ENCODE data around the gene SAP30L.

Gene SAP30L

DNA sequence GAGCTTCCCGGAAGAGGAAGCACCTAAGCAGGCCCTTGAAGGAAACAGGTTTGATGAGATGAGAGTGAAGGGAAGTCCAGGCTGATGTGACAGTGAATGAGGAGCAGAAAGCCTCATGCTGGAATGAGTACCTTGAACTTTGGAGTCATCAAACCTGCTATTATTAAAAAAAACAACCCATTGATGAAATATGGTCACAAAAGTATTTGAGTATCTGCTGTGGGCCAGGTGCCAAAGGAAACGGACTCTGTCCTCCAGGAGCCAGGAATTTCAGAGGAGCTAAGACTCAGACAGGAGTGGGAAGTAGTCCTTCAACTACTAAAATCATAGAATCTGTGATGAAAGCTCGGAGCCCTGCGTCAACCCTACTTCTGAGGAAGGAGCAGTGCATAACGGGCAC, 20.4 kb downstream of the SAP30L start:
- no peak for DNase-seq

DNA sequence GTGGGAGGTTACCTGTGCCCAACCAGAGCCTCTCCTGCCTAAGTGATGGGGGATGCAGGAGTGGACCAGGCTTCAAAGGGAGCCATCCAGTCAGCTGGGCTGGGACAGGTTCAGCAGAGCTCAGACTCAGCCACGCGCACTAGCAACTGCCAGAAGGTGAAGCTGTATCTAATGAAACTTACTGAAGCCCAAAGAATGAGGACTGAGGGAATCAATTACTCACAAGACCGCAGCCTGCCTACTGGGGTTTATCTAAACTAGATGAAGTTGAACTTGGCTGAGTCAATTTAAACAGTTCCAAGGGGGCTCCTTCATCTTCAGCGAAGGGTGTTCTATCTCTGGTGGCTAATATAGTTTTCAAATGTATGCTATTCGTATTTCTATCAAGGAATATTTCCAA, 20.9 kb downstream of the SAP30L start:
- DNase-seq, result no peak

DNA sequence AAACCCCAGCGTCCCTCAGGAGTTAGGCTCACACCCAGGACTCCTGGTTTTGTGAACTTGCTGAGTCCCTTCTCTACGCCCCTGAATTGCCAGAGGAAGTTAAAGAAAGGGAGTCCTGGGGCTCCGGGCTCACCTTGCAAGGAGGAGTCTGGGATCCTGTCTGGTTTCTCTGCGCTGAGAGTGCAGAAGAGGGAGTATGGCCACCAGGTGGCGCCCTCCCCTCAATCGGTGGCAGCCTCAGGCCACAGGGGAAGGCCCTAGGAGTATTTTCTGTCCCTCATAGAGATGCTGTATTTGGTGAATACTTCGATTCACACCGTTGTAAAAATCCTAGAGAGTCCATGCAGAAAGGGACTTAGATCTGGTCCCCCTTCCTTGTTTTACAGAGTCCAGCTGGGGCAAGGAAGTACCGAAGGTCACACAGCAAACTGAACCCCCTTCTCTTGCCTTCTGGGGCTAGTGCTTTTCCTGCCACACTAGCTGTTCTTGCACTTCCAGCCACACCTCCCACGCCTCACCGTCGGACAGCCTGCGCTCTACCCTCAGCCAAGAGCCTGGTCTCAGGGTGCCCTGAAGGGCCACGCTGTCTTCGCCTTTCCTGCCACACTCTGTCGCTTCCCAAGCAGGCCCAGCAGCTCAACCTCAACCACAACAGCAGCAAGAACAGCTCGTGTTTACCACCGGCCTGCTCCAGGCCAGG, 22.0 kb downstream of the SAP30L start:
- peak; percentile 97 for DNase-seq

DNA sequence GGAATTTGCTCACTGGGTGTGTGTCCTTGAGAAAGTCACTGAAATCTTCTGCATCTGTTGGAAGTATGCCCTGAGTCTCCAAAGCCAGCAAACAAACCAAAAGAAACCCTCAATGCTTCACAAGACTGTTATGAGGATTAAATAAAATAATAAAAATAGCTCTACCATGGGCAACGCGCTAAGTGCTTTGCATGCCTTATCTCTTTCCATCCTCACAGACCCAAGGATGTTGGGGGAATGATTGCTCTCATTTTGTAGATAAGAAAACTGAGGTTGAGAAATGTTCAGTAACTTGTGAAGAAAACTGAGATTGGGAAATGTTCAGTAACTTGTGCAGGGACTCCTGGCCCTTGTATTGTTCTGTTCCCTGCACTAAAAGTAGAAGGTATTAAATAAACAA, 24.3 kb downstream of the SAP30L start:
- DNase-seq, result no peak

DNA sequence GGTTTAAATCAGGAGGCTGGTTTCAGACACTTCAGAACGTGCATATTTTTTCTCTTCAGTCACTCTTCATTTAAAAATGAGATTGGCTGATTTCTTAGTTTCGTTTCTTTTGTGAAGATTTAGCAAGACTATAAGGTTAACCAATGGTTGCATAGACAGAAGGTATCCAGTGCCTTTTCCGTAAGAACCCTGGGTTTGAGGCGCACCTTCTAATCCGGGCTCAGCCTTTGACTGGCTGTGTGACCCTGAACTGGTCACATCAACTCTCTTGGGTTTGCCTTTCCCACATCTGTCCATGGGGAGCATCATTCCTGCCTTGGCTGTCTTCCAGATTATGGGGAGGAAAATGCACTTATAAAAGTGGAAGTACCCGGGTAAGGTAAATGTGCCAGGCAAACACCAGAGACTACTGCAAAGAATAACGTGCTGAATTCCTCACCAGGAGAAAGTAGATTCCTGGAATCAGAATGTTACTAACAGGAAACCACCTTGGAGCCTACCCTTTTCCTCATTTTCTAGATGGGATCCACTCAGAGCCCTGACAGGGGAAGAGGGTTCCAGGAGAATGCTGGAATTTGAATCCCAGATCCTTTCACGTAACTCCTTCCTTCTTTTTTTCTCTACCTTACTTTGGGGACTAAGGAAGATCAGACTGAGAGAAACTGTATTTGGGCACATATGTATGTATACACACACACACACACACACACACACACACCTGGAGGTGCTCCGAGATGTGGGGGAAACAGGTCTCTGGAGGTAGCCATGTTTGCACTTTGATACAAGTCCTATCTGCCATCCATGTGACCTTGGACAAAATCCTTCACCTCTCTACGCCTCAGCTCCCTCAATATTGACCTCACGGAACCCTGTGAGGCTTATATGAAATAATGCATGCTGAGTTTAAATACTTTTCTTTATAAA, 25.4 kb downstream of the SAP30L start:
- no peak for DNase-seq

DNA sequence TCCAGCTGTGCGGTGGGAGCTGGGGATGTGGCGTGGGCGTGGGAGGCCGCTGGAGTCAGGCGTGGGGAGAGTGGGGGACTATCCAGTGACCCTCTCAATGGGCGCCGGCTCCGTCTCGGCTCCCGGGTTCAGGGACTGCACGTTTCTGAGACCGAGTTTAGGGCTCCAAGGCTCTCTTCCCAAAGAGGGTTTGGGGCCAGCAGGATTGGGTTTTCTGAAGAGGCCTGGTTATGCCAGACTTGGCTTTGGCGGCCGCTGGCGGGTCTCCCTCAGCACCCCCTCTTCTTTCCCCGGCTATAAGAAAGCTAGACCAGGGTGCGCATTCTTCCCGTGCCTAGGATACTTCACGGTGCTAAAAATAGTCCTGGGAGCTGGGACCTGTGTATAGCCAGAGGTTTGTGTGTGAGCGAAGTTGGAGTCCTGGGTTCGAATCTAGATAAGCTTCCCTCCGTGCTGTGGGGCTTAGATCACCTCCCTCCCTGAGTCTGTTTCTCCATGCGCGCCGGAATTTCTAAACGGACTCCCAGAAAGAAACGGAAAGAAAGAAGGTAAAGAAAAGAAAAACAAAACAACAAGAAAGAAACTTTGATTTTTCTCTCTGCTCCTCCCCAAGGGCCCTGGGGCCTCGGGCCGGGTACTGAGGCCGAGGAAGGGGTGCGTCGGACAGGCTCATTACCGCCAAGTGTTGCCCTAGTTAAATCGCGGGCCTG, 27.2 kb downstream of the SAP30L start:
- no peak for DNase-seq

DNA sequence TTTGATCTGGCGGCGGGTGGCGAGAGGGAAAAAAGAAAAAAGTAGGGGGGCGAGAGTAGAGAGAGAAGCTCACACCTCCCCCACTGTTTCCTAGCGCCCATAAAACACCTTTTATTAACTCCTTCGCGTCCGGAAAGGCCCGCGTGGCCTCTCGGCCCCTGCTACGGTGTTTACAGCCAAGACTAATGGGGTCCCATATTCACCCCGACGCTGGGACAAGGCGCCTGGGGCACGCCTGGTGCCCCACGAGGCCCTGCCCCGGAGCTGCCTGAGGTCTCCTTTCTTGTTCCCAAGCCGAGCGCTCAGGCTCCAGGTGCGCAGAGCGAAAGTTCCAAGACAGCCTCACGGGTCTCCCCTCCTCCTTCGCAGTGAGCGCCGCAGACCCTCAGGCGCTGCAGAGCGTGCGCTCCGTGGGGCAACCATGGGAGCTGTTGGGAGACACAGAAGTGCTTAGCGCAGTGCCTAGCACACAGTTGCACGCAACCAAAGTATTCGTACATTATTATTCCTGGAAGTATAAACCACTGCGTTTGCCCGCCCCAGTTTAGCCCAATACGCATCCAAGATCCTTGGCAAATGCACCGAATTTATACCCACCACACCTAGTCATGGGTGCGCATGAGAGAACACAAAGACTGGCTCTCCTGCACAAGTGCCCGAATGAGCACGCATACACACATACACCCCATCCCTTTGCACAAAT, 27.9 kb downstream of the SAP30L start:
- peak; percentile 58 for DNase-seq

DNA sequence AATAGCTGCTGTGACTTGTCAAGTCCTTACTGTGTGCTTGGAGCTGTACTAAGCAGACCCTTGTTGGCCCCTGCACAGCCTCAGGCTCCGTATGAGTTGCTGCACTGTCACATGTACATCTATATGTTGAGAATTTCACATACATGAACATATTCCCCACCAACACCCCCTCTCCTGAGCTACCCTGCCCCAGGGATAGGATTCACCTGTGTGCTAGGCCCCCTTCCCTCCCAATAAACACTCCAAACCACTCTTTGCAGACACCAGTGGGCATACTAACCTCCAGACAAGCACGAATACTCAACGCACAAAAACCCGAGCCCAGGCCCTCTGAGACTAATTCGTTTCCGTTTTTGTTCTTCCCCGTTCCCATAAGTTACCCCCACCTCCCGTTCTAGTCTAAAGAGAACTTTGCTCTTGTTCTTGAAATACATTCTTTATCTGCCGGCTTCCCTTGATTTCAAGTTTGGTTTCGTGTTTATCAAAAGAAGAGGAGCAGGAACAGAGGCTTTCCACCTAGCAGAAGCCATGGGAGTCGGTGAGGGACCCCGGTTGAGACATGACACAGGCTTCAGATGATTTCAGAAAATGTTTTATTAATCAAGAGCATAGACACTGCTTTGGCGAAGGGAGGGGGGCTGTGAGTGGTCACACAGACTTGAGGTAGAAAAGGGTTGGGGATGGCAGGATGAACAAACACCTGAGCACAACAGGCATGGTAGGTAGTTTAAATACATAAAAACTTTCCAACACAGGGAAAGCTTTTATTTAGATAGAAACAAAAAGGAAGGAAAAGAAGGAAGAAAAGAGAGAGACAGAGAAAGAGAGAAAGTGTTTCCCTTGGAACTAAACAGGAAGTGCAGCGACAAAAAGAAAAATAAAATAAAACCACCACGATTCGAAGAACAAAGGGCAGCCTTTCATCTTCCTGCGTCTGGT, 28.9 kb downstream of the SAP30L start:
- DNase-seq, result no peak

DNA sequence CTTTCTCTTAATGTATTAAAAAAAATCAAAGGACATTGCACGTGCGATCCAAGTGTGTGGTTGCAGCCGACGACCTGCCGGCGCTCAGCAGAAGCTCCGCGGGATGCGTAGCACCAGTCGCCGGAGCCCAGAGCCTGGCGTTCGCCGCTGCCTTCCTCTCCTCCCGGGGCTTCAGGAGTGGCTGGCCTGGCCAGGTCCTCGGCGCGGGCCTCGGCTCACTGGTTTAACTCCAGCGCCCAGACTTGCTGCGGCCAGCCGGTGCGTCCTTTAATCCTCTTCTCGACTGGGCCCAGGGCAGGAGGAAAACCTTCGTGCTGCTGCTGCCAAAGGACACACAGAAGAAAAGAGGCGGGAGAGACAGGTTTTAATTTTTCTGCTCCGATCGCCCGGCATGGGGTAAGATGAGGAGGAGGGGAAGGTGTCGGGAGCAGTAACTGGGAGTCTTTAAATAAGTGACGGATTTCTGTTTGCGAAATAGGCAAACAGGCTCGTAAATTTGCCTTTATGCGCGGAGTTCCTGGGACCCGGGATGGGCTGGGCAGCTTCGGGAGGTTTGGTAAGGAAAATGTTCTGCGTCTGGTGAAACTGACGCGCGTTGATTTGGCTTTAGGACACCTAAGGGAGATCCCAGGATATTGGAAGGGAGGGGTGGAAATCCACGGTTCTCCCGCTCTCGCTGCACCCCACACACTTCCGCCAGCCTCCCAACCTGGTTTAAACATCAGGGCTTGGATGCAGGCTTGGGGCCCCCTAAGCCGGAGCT, 30.0 kb downstream of the SAP30L start:
- DNase-seq, result peak; percentile 61

DNA sequence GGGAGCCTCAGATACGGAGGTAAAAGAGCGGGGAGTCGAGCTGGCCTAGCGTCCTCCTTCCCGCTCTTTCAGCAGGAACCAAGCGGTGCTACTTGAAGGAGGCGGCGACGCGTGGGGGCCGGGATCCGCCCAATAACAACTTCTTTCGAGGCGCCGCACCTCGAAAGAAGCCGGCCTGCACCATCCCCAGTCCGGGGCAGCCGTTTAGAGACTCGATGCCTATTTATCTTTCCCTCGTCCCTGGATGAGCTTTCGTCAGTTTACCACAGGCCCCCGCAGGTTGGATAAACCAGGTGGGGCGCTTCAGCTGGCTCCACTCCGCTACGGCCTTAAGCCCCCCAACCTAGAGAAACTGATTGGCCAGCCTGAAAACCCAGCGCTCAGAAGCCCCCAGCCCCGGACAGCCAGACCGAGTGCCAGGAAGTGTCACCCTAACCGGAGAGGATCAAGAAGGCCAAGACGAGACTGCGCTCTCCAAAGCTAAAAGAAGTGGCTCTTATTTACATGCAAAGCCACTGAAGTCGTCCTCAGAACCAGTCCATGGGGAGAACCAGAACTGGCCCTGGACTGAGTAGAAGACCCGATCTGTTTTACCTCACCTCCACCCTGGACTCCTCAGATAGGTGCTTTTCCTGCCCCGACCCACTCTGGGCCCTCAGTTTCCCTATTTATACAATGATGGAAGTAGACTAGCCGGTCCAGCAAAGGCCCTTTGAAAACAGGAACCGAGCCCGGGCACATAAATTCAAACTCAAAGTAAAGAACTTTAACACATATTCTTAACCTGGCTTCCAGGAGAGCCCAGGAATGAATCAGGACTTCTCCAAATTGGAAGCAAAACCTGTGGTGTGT, 30.8 kb downstream of the SAP30L start:
- peak; percentile 61 for DNase-seq

DNA sequence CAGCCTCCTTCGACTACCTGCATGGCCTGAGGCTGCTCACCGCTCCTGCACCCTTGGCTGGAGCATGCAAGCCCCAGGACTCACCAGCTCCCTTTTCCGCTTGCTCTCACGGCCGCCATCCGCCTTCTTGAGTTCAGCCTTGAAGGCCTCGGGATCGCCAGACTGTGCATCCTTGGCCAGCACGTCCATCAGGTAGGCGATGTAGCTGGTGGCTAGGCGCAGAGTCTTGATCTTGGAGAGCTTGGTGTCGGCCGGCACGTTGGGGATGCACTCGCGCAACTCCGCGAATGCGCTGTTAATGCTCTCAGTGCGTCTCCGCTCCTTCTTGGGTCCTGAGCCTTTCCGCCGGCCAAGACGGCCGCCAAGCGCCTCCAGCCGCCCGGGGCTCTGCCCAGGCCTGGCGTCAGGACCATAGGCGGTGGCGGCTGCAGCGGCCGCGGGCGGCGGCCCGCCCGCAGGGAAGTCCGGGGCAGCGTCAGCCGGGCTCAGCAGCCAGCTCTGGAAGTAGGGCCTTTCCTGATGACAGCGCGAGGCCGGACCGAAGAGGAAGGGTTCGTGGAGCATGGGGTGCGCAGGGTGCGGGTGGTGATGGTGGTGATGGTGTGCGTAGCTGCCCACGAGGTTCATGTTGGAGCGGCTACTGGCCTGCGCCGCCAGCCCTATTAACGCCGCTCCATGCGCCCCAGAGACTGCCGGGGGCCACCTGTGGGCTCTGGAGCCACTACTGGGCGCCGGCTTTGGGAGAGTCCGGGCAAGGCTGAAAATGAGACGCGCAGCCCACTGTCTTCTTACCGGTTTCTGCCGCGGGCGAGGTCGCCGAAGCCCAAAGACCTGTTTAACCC, 31.8 kb downstream of the SAP30L start:
- DNase-seq, result peak; percentile 61

DNA sequence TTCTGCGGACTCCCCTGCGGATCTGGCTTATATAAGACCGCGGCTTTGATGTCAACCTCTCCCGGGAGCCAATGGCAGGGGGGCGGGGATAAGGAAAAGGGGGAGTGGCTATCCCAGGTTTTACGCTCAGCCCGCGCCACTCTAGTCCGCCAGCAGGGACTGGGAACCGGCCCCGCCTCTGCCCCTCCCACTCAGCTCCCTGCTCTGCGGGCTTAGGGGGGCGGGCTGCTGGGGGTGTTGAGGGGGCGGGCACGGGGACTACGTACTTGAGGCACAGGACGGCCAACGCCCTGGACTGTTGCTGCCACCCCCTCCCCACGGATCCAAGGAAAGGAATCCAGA, 32.4 kb downstream of the SAP30L start, which contains the start of gene HAND1:
Gene HAND1 (minus strand): TSS at position 4 of the 342 bp plus-strand sequence. CDS start 219 bp downstream, outside the sequence.
- DNase-seq, result no peak

DNA sequence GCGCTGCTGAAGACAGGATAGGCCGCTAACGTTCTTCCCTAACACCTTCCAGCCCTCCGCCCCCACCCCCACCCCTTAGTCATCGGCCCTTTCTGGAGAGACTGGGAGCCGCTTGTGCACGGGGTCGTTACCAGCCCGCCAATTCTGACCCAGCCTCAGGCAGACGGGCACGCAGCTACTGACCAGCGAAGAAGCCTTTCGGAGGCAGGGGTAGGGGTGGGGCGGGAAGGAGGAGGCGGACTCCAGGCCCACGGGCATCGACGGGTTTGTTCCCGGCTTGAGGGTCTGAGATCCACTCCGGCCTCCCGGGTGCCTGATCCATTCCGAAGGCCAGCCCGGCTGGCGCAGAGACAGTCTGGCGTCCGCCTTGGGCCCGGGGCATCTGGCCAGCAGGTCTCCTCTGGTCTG, 33.0 kb downstream of the SAP30L start:
- no peak for DNase-seq

DNA sequence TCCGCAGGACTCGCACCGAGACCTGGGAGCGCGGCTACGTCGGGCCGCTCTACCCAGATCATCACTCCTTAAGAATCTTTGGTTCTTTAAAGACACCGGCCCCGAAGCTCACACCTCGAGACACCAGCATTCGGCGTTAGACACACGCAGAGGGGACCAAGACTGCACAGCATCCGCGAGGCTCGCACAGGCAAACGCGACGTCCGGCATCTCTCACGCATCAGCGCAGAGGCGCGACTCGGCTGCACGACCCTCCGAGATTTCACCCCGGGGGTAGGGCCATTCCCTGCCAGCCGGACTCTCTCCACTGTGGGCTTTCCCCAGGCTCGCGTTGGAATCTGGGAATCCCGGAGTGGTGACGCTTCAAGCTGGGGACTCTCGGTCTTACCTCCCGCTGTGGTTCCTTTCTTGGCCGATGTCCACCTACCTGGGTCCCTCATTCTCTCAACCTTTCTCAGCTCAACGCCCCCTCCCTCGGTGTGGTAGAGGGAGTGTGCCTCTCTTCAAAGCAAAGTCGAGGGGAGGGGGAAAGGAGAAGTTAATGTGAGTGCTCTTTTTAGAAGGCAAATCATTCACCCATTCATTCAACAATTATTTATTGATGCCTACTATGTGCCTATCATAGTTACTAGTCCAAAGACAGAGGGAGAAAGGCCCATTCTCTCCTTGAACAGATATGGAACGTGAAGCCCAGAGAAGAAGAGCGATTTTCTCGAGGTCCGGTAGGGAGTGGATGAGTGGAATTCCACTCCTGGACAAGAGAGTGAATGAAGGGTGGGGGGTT, 33.6 kb downstream of the SAP30L start:
- peak; percentile 68 for DNase-seq

DNA sequence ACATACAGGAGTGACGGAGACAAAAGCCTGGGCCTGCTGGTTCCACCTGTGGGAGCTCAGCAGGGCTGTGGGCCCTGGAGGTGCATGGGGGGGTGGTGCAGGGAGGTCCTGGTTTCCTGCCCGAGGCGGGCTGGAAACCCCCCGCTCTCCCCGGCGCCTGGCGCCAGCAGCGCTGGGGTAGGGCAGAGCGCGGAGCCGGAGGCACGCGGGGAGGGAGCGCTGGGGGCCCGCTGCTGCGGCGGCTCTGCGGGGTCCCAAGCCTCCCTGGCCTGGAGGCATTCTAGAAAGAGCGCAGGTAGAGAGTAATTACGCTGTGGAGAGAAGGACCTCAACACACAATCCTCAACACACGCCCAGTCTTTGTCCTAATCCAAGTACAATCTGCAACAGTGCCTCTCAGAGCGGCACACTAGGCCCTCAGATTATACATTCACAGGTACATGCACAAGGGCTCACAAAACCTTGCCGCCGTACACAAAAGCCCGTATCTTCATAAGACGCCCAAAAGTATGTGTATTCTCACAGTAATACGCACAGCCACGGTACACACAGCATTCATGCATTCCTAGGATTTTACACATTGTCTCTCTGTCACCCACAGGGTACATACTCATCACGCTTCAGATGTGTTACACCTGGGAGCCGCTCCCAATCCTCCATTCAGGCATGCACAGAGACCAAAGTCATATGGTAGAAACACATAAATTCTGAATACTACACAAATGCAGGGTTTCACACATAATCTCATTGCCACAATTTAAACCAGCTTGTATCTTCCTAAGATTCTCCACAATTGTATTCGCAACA, 34.4 kb downstream of the SAP30L start:
- no peak for DNase-seq

DNA sequence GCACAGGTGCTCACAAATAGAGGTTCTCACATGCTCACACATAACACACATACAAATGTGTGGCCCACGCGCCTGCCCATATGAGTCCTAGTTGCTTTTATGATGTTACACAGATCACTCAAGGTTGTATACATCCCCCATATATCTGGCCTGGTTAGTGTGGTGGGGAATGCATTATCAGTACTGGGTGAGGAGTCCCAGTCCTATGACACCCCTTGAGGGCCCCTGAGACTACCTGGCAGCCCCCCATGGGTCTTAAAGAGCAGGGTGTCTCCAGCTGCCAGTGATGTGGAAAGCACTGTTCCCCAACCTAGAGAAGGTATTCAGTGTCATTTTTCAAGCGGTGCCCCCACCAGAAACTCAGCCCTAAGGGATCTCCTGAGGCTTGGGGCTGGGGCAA, 35.0 kb downstream of the SAP30L start:
- no peak for DNase-seq

All from activated CD8-positive, alpha-beta memory T cell treated with anti-CD3 and anti-CD28 coated beads, Interleukin-2, amount 50 U/mL, for 48 hours (primary cell).